PC-3 (cell line): Measurements from ENCODE around the gene NOC4L. TPM values are rescaled to one million over a fixed set of nuclear protein-coding genes. Genes with fewer than 3 reads are reported as not detected.
"Not testable (repeated sequence)": the region's sequence is repeated elsewhere in the genome, so short reads cannot be mapped to it uniquely, and the experiment has no call there.

Source experiments
- ATAC-seq: fragments of 200-7000 bp; cut with Tn5 transposase; 2 replicates; pipeline ENCODE4 v1.9.1; 2020; ENCODE audit warnings: mild to moderate bottlenecking, moderate library complexity
- BruUV-seq: library from RNA; stranded (reverse); fragments of 400-500 nt; replicated peaks from 2 replicates; lab custom pipeline; 2021; lab: Mats Ljungman, UMichigan
- CTCF ChIA-PET: fragments of 300-600 bp; sonication (Branson Sonifier 250); formaldehyde crosslinking; loops from one replicate; lab custom pipeline; 2022; ENCODE audit warnings: antibody characterized with exemption; lab: Charles Lee
- POLR2A ChIA-PET: fragments of 300-600 bp; sonication (Branson Sonifier 250); formaldehyde crosslinking; loops from one replicate; lab custom pipeline; 2022; ENCODE audit warnings: antibody characterized with exemption; ENCODE audit not compliant: unreplicated experiment; lab: Charles Lee
- DNase-seq: peaks from one replicate; pipeline ENCODE4 v3.0.0-alpha.2; 2015
- H2AFZ ChIP-seq: fragments of 300-600 bp; sonication (generic); 2 replicates; pipeline ENCODE4 v1.6.0; 2016; ENCODE audit warnings: antibody characterized with exemption, low read length
- H3F3A ChIP-seq: fragments of 300-600 bp; sonication (generic); one replicate; pipeline ENCODE4 v1.6.0; 2017; ENCODE audit warnings: antibody characterized with exemption, low read length, control low read depth, mild to moderate bottlenecking; ENCODE audit not compliant: unreplicated experiment
- H3K27ac ChIP-seq: fragments of 300-600 bp; sonication (generic); 2 replicates; pipeline ENCODE4 v1.5.1; 2016; ENCODE audit warnings: mild to moderate bottlenecking, low read length
- H3K27me3 ChIP-seq: fragments of 300-600 bp; sonication (generic); 2 replicates; pipeline ENCODE4 v1.6.1; 2016; ENCODE audit warnings: low read length, mixed read lengths
- H3K36me3 ChIP-seq: fragments of 300-600 bp; sonication (generic); 2 replicates; pipeline ENCODE4 v1.6.1; 2016; ENCODE audit warnings: low read depth, mixed run types, low read length, mixed read lengths
- H3K4me1 ChIP-seq: fragments of 300-600 bp; sonication (generic); 2 replicates; pipeline ENCODE4 v1.5.1; 2016; ENCODE audit warnings: low read length; ENCODE audit not compliant: insufficient read depth
- H3K4me2 ChIP-seq: fragments of 300-600 bp; sonication (generic); 2 replicates; pipeline ENCODE4 v1.6.0; 2016; ENCODE audit warnings: low read length
- H3K4me3 ChIP-seq: fragments of 300-600 bp; sonication (generic); 2 replicates; pipeline ENCODE4 v1.5.1; 2016; ENCODE audit warnings: mild to moderate bottlenecking, low read length, mixed read lengths
- H3K79me2 ChIP-seq: fragments of 300-600 bp; sonication (generic); 2 replicates; pipeline ENCODE4 v1.6.1; 2017; ENCODE audit warnings: low read length, mixed read lengths
- H3K9ac ChIP-seq: fragments of 300-600 bp; sonication (generic); 2 replicates; pipeline ENCODE4 v1.6.0; 2016; ENCODE audit warnings: mild to moderate bottlenecking, low read length
- H3K9me2 ChIP-seq: fragments of 300-600 bp; sonication (generic); replicated peaks from 2 replicates; pipeline ENCODE4 v1.6.1; 2016; ENCODE audit warnings: mixed run types, low read length, mixed read lengths
- H3K9me3 ChIP-seq: fragments of 300-600 bp; sonication (generic); 2 replicates; pipeline ENCODE4 v1.6.1; 2016; ENCODE audit warnings: low read length, mixed read lengths
- H4K20me1 ChIP-seq: fragments of 300-600 bp; sonication (generic); 2 replicates; pipeline ENCODE4 v1.6.1; 2016; ENCODE audit warnings: low read length, mixed read lengths
- EZH2 ChIP-seq: fragments of 300-600 bp; sonication (generic); IDR thresholded peaks from one replicate; pipeline ENCODE4 v1.6.1; 2017; ENCODE audit warnings: antibody characterized with exemption, mild to moderate bottlenecking, low read length; ENCODE audit not compliant: unreplicated experiment
- EZH2phosphoT487 ChIP-seq: fragments of 300-600 bp; sonication (generic); IDR thresholded peaks from 2 replicates; pipeline ENCODE4 v1.6.1; 2018; ENCODE audit warnings: mild to moderate bottlenecking, antibody characterized with exemption, low read length, borderline replicate concordance
- intact Hi-C: fragments of 100-400 bp; cut with micrococcal nuclease; formaldehyde crosslinking; loops from 2 replicates; pipeline ENCODE4 v1.9.0; 2023
- total RNA-seq: library from RNA; depleted of rRNA; stranded (reverse); fragments of >200 nt; gene quantifications from 2 replicates; pipeline ENCODE4 v1.2.3, GENCODE V29; 2014
- TF ChIP-seq, protein P1 (sequence below): fragments of 300-600 bp; sonication (generic); conservative IDR thresholded peaks from 2 replicates; pipeline ENCODE4 v1.5.1; 2017; ENCODE audit warnings: antibody characterized with exemption, low read depth, mild to moderate bottlenecking, low read length

Gene NOC4L
- total RNA-seq, 1 experiment from 2014 or later, result 44.4 TPM

DNA sequence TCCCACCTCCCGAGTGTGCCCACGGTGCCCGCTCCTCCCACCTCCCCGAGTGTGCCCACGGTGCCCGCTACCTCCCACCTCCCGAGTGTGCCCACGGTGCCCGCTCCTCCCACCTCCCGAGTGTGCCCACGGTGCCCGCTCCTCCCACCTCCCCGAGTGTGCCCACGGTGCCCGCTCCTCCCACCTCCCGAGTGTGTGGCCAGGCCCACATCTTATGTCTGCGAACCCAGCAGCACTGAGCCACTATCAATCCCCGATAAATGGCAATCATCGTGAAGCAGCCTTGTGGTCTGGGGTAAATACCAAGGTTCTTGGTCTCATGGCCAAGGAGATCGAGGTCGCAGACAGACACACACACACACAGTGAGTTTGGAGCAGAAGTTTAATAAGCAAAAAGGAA is 8.0 kb upstream of the NOC4L start:
- H3K4me3 ChIP-seq, H3K79me2 ChIP-seq, H2AFZ ChIP-seq, DNase-seq, H4K20me1 ChIP-seq, H3K27ac ChIP-seq, H3K27me3 ChIP-seq, H3K4me1 ChIP-seq, CTCF ChIA-PET, intact Hi-C loops, H3K9me2 ChIP-seq, BruUV-seq, H3K9me3 ChIP-seq, ATAC-seq, H3K4me2 ChIP-seq, POLR2A ChIA-PET, H3F3A ChIP-seq, H3K9ac ChIP-seq: not testable (repeated sequence)
- H3K36me3 ChIP-seq, result peaks cover 24% of the 10 kb centered on the region

DNA sequence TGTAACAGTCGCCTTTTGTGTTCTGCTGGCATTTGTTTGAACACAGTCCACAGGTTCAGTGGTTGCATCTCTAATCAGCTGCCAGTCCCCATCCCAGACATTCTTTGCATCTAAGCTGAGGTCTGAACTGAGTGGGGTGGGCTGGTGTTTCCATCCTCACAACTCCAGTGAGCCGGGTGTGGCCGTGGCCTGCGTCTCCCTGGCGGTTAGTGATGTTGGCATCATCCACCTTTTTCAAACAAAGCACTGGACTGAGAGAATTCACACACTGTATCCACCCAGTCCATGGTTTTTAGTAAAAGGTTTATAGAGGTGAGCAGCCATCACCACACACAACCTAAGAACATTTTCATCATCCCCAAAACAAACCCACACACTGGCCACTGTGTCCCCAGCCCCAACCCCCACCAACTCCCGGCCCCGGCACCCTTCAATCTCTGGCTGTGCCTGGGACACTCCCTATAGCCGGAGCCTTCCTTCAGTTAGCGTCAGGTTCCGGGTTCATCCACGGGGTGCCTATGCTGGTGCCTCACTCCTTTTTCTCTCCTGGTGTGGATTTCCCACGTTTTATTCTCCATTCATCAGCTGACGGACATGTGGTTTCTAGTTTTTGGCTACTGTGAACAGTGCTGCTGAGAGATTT is 6.7 kb upstream of the NOC4L start:
- Histone ChIP-seq H3F3A (no peaks in the 10 kb centered on the region), H3K9me3 (no peaks in the 10 kb centered on the region), H2AFZ (no peak overlapping the region), H3K27ac (no peak overlapping the region), H3K4me2 (no peak overlapping the region), H4K20me1 (0 out of 2 replicates have a peak, but pooled peaks cover 4% of the 10 kb centered on the region), H3K9me2 (no peaks in the 10 kb centered on the region), H3K9ac (no peak overlapping the region), H3K27me3 (no peaks in the 10 kb centered on the region), H3K36me3 (peaks cover 36% of the 10 kb centered on the region), H3K4me1 (peaks cover 4% of the 10 kb centered on the region; the same call in 1 of the 2 replicates), H3K79me2 (peaks cover 11% of the 10 kb centered on the region), H3K4me3 (no peak overlapping the region)
- POLR2A ChIA-PET, result interaction anchor here (0.7 kb wide), 1 partner anchor 461 kb away, joined by 5 read pairs; no protein-coding TSS in a partner anchor
- TF ChIP-seq, protein P1, sequence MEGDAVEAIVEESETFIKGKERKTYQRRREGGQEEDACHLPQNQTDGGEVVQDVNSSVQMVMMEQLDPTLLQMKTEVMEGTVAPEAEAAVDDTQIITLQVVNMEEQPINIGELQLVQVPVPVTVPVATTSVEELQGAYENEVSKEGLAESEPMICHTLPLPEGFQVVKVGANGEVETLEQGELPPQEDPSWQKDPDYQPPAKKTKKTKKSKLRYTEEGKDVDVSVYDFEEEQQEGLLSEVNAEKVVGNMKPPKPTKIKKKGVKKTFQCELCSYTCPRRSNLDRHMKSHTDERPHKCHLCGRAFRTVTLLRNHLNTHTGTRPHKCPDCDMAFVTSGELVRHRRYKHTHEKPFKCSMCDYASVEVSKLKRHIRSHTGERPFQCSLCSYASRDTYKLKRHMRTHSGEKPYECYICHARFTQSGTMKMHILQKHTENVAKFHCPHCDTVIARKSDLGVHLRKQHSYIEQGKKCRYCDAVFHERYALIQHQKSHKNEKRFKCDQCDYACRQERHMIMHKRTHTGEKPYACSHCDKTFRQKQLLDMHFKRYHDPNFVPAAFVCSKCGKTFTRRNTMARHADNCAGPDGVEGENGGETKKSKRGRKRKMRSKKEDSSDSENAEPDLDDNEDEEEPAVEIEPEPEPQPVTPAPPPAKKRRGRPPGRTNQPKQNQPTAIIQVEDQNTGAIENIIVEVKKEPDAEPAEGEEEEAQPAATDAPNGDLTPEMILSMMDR, result no peak
- TF ChIP-seq EZH2 (no peak), EZH2phosphoT487 (no peak)
- intact Hi-C loops, result no loop called here
- CTCF ChIA-PET, result no interaction called here
- DNase-seq (no peak), ATAC-seq (peak; percentile 12)
- BruUV-seq, result no TSS peak

- Histone ChIP-seq H3F3A (no peaks in the 10 kb centered on the region), H3K9me3 (no peaks in the 10 kb centered on the region), H4K20me1 (0 out of 2 replicates have a peak, but pooled peaks cover 6% of the 10 kb centered on the region), H3K27me3 (no peaks in the 10 kb centered on the region), H3K79me2 (peaks cover 22% of the 10 kb centered on the region), H3K4me1 (peaks cover 8% of the 10 kb centered on the region; the same call in 1 of the 2 replicates), H3K36me3 (peaks cover 36% of the 10 kb centered on the region), H3K9me2 (no peaks in the 10 kb centered on the region), H3K4me2 (no peak overlapping the region), H3K4me3 (no peak overlapping the region), H3K27ac (no peak overlapping the region), H2AFZ (no peak overlapping the region), H3K9ac (no peak overlapping the region)
- CTCF ChIA-PET, result no interaction called here
- TF ChIP-seq, protein P1, result no peak
- TF ChIP-seq EZH2 (no peak), EZH2phosphoT487 (no peak)
- intact Hi-C loops, result no loop called here
- no peak for ATAC-seq
- DNase-seq, result no peak
- BruUV-seq, result no TSS peak
- POLR2A ChIA-PET, result no interaction called here
These were observed 5.1 kb upstream of the NOC4L start for GRCh38 chr12:132138941-132139871.
